ENCODE data around the gene RPL38. TPM values are rescaled to one million over a fixed set of nuclear protein-coding genes. Genes with fewer than 3 reads are reported as not detected.

The RPL38 gene
- polyA plus RNA-seq, 1 of the 3 experiments (the other 2 are of a cell fraction), result 4,154 TPM

DNA sequence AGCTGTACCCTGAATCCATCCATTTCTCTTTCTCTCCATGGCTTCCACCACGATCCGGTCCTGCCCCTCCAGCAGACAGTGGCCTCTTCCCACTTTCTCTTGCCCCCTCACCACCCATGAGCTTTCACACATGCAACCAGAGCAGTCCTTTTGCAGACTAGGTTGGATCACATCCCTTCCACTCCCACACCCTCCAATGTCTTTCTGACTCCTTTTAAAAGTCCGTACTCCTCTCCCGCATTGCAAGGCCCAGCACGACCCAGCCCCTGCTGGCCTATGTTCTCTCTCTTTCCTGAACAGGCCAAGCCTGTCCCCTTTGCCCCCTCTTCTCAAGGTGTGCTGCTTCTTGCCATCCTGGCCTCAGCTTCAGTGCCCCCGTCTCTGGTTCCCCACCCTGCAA, 48.1 kb downstream of the RPL38 start (continued):
- no peak for TF ChIP-seq RFX5 (IDR thresholded peaks at IDR 0.05; ENCODE audit: low read length)
- TF ChIP-seq, protein P1, sequence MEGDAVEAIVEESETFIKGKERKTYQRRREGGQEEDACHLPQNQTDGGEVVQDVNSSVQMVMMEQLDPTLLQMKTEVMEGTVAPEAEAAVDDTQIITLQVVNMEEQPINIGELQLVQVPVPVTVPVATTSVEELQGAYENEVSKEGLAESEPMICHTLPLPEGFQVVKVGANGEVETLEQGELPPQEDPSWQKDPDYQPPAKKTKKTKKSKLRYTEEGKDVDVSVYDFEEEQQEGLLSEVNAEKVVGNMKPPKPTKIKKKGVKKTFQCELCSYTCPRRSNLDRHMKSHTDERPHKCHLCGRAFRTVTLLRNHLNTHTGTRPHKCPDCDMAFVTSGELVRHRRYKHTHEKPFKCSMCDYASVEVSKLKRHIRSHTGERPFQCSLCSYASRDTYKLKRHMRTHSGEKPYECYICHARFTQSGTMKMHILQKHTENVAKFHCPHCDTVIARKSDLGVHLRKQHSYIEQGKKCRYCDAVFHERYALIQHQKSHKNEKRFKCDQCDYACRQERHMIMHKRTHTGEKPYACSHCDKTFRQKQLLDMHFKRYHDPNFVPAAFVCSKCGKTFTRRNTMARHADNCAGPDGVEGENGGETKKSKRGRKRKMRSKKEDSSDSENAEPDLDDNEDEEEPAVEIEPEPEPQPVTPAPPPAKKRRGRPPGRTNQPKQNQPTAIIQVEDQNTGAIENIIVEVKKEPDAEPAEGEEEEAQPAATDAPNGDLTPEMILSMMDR (IDR thresholded peaks at IDR 0.05), result no peak
- TF ChIP-seq TAF1 (IDR thresholded peaks at IDR 0.05; ENCODE audit: borderline replicate concordance, low read depth, low read length), result no peak
- no peak for TF ChIP-seq RCOR1 (IDR thresholded peaks at IDR 0.05; ENCODE audit: low read length)
- TF ChIP-seq, protein P2, sequence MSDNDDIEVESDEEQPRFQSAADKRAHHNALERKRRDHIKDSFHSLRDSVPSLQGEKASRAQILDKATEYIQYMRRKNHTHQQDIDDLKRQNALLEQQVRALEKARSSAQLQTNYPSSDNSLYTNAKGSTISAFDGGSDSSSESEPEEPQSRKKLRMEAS (IDR thresholded peaks at IDR 0.05; ENCODE audit: low read depth), result no peak

DNA sequence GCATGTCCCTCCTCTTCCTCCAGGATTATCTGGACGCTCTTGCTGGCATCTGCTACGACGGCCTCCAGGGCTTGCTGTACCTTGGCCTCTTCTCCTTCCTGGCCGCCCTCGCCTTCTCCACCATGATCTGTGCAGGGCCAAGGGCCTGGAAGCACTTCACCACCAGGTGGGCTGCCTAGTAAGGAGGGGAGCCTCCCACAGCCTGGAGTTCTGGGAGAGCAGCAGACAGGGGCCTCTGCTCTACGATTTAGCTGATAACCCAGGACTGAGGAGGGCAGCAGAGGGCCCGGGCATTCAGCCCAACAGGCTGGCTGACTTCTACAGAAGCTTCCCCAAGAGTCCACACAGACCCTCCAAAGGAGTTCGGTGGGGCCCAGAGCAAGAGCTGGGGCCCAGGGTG, 48.7 kb downstream of the RPL38 start:
- no peaks in the 10 kb centered on the region for H3K27me3 ChIP-seq (ENCODE audit: insufficient read depth)
- H3F3A ChIP-seq (replicated peaks; ENCODE audit: insufficient read depth), result no peaks in the 10 kb centered on the region
- H3K4me1 ChIP-seq (ENCODE audit: control insufficient read depth in 1 of 2, insufficient read depth in 2 of 2, low read depth in 1 of 2, low read length in 1 of 2), result no peaks in the 10 kb centered on the region; a peak in 1 of 4 replicates
- no peak for DNase-seq
- WGBS (ENCODE audit: low lambda C conversion rate), result 79% methylated on average over 8 of the region's 8 CpGs
- no peaks in the 10 kb centered on the region for H4K20me1 ChIP-seq (ENCODE audit: insufficient read depth)
- TF ChIP-seq, protein P3, sequence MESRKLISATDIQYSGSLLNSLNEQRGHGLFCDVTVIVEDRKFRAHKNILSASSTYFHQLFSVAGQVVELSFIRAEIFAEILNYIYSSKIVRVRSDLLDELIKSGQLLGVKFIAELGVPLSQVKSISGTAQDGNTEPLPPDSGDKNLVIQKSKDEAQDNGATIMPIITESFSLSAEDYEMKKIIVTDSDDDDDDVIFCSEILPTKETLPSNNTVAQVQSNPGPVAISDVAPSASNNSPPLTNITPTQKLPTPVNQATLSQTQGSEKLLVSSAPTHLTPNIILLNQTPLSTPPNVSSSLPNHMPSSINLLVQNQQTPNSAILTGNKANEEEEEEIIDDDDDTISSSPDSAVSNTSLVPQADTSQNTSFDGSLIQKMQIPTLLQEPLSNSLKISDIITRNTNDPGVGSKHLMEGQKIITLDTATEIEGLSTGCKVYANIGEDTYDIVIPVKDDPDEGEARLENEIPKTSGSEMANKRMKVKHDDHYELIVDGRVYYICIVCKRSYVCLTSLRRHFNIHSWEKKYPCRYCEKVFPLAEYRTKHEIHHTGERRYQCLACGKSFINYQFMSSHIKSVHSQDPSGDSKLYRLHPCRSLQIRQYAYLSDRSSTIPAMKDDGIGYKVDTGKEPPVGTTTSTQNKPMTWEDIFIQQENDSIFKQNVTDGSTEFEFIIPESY (IDR thresholded peaks at IDR 0.05; ENCODE audit: borderline replicate concordance, low read depth), result no peak
- TF ChIP-seq TEAD4 (IDR thresholded peaks at IDR 0.05; ENCODE audit: borderline replicate concordance, insufficient read depth) (no peak), SMC3 (IDR thresholded peaks at IDR 0.05; ENCODE audit: low read depth, low read length) (no peak), SIN3A (IDR thresholded peaks at IDR 0.05; ENCODE audit: borderline replicate concordance, low read depth, low read length) (no peak), TAF1 (IDR thresholded peaks at IDR 0.05; ENCODE audit: borderline replicate concordance, low read depth, low read length) (no peak), ELF1 (IDR thresholded peaks at IDR 0.05) (no peak), NFIC (IDR thresholded peaks at IDR 0.05; ENCODE audit: borderline replicate concordance) (no peak), POLR2AphosphoS5 (IDR thresholded peaks at IDR 0.05; ENCODE audit: low read depth, low read length) (no peak)
- TF ChIP-seq, protein P1 (IDR thresholded peaks at IDR 0.05), result no peak
- ChIA-PET CTCF (interaction anchor here (0.8 to 2.1 kb wide), 6 partner anchors 15 to 116 kb away, joined by 3 to 6 read pairs (median 3); no protein-coding TSS in a partner anchor), POLR2A (interaction anchor here (1.2 kb wide), 1 partner anchor 9 kb away, joined by 3 read pairs; no protein-coding TSS in a partner anchor)
- H2AFZ ChIP-seq (ENCODE audit: low read depth), result no peak overlapping the region
- no peaks in the 10 kb centered on the region for H3K9me2 ChIP-seq
- no peak overlapping the region for H3K4me2 ChIP-seq
- H3K4me3 ChIP-seq (ENCODE audit: low read depth in 2 of 2, low read length in 1 of 2), result no peak overlapping the region
- no peaks in the 10 kb centered on the region for H3K9me3 ChIP-seq
- H3K9ac ChIP-seq, result no peak overlapping the region
- no peak overlapping the region for H3K27ac ChIP-seq (ENCODE audit: low read depth in 2 of 2, low read length in 1 of 2)
- no peaks in the 10 kb centered on the region for H3K79me2 ChIP-seq (ENCODE audit: insufficient read depth)
- no peaks in the 10 kb centered on the region for H3K36me3 ChIP-seq (replicated peaks in 1 of 2; ENCODE audit: control insufficient read depth in 1 of 2, insufficient read depth in 2 of 2, low read length in 1 of 2)

All from SK-N-SH (cell line).